Measurements from ENCODE around the gene SKI.

Gene SKI

DNA sequence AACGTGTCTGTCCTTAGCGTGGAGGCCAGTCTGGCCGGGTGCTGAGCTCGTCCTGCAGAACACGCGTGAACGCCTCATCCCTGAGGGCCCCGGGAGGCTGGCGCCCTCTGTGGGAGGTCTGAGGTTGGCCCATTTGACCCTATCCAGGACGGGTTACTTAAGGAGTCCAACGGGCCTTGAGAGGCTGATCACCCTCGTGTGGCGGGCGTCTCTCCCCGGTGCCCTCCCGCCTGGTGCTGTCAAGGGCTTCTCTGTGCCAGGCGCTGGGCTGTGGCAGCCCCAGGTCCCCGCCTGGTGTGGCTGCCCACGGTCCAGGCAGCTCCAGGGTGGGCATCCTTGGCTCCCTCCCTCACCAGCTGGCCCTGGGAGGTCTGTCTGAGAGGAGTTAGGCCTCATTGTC lies 9.7 kb downstream of the SKI start:
- Histone ChIP-seq H3K4me3 (peak overlapping the region; percentile 63), H3K27ac (peak overlapping the region; percentile 79 to 100)
- DNase-seq (ENCODE audit: low spot score), result peak; percentile 76
- TF ChIP-seq, protein P1, sequence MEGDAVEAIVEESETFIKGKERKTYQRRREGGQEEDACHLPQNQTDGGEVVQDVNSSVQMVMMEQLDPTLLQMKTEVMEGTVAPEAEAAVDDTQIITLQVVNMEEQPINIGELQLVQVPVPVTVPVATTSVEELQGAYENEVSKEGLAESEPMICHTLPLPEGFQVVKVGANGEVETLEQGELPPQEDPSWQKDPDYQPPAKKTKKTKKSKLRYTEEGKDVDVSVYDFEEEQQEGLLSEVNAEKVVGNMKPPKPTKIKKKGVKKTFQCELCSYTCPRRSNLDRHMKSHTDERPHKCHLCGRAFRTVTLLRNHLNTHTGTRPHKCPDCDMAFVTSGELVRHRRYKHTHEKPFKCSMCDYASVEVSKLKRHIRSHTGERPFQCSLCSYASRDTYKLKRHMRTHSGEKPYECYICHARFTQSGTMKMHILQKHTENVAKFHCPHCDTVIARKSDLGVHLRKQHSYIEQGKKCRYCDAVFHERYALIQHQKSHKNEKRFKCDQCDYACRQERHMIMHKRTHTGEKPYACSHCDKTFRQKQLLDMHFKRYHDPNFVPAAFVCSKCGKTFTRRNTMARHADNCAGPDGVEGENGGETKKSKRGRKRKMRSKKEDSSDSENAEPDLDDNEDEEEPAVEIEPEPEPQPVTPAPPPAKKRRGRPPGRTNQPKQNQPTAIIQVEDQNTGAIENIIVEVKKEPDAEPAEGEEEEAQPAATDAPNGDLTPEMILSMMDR (IDR thresholded peaks at IDR 0.05), result no peak

DNA sequence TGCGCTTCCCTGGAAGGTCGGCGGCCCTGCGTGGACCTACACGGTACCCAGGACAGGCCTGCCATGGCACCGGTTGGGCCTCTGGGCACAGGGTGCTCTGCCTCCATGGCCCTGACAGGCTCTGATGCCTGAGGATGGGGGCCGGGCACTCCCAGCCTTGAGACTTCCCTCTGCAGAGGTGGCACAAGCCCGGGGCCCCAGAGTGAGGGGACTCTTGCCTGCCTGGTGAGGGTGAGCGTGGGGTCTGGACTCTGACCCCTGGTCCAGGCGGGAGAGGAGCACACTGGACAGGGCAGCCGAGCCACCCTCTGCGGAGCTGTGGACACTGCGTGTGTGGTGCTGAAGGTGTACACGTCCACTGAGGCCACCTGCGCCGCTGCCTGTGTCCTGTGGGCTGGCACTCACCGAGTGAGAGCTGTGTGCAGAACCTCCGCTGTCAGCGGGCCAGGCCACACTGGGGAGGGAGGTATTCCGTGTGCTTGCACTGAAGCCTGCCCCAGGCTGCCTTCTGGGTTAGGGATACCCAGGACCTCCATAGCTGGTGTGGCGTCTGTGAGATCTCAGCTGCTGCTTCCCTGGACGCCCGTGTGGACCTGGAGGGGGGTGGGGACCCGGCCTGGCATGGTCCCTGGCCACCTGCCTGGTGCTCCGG lies 10.4 kb downstream of the SKI start:
- Histone ChIP-seq H3K27ac (peak overlapping the region; percentile 79 to 100), H3K4me3 (peak overlapping the region; percentile 63)
- TF ChIP-seq, protein P1 (IDR thresholded peaks at IDR 0.05), result no peak
- DNase-seq (ENCODE audit: low spot score), result peak; percentile 74

DNA sequence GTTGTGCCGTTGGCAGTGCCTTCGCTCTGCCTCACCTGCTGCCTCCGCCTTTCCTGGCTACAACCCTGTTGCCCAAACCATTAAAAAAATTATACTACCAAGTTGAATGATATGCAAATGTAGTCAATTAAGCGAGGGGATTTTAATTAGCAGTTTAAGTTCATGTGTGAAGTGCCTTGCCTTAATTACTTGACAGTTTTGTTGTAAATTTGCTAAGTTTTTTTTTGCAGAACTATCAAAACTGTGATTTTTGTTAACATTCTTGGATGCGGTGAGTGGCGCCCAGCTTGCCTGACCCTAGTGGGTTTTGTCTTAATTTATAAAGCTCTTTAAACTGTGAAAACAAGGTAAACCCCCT lies 10.9 kb downstream of the SKI start:
- peak overlapping the region; percentile 63 for H3K4me3 ChIP-seq
- TF ChIP-seq, protein P1 (IDR thresholded peaks at IDR 0.05), result no peak

DNA sequence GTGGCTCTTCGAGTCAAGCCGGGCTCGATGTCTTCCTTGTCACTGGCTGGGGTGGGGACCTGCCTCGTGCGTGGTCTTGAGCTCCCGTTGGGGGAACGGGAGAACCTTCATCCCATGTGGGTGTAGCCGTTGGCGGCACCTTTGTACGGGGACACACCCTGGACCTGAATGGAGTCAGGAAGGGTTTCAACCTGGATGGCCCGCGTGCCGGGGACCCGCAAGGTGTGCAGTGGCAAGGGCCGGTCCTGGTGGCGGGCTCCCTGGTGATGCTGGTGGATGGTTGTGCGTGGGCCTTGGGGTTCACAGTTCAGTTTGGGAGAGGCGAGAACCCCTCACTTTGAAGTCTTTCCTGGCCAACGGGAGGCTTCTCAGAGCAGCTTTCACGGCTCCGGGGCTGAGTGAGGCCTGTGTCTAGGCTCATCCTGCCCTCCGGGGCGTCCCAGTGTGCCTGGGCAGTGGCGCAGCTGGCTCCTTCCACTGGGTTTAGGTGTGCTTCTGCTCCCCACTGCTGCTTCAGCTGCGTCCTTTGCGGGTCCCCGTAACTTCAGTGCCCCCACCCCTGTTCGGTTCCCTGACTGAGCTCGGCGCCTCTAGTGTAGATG lies 11.4 kb downstream of the SKI start:
- H3K4me3 ChIP-seq, result peak overlapping the region; percentile 63
- DNase-seq (ENCODE audit: low spot score), result peak; percentile 73

More for the DNA sequence above, 10.9 kb downstream of the SKI start:
- DNase-seq (ENCODE audit: low spot score), result no peak
- peak overlapping the region in 1 of 2 donors; percentile 100 for H3K27ac ChIP-seq

DNA sequence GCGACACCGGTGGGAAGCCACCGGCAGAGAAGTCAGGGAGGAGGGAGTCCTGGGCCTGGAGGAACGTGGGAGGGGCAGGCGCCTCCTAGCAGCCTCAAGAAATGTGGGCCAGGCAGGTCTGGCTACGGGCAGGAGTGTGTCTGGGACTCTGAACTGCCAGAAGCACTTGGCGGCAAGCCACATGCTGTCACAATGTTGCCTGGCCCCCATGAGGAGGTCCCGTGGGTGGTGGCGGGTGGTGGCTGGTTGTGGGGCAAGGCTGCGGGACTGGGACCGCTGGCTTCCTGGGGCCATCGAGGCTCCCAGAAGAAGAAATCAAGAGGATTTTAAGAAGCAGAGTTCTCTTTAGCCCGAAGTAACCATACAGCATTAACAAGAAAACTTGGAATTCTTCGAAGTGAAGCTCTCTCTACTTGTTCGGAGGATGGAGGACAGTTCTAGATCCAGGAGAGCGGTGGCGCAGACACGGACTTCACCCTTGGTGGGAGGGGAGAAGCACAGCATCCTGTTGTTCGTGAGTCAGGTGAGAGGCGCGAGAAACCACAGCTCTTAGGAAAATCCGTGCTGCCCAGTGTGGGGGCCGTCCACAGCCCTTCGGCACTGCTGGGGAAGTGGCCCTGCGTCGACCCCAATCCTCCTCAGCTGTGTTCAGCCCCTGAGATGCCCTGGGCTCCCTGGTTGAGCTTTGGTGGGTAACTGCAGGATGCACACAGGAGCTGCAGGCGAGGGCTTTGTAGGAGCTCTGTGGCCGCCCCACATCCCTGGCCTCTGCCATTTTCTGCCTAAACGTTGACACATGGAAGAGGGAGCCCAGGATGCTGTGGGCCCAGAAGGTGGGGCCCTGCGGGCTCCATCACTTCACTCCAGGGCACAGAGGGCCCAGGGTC lies 12.4 kb downstream of the SKI start:
- Histone ChIP-seq H3K4me3 (peak overlapping the region; percentile 63), H3K27ac (peak overlapping the region; percentile 65 to 100)
- TF ChIP-seq, protein P1 (IDR thresholded peaks at IDR 0.05), result no peak
- peak; percentile 91 for DNase-seq (ENCODE audit: low spot score)

More for the DNA sequence above, 11.4 kb downstream of the SKI start:
- TF ChIP-seq, protein P1 (IDR thresholded peaks at IDR 0.05), result no peak
- H3K27ac ChIP-seq, result peak overlapping the region; percentile 65 to 100

DNA sequence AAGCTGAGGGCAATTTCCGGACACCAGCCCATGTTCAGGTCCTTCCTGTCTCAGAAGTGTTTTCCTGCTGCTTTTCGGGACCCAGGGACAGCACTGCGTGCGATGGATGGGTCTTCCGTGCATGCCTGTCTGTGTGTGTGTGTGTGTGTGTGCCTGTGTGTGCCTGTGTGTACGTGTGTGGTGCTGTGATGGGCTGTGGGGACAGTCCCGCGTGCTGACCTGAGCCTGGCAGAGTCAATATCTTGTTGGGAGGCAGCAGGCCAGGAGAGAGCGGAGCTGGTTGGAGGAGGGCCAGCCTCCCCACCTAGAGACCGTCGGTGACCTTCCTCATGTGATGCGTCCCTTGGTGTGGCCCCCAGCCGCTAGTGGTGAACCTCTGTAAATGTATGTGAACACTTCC lies 13.7 kb downstream of the SKI start:
- H3K4me3 ChIP-seq, result peak overlapping the region; percentile 32
- DNase-seq (ENCODE audit: low spot score), result peak; percentile 67
- H3K27ac ChIP-seq, result peak overlapping the region; percentile 18 to 38
- TF ChIP-seq, protein P1 (IDR thresholded peaks at IDR 0.05), result no peak
